Immature natural killer cell (primary cell): ENCODE data around the gene ZNF384. TPM values are rescaled to one million over a fixed set of nuclear protein-coding genes. Genes with fewer than 3 reads are reported as not detected.
A peak's percentile ranks its signal among the peaks of the same experiment; 100 is the strongest.
"Not testable (repeated sequence)": the region's sequence is repeated elsewhere in the genome, so short reads cannot be mapped to it uniquely, and the experiment has no call there.

Source experiments
- DNase-seq, 3 donors: peaks; one replicate each; pipeline ENCODE4 v3.0.0; 2022; ENCODE audit warnings: mixed read lengths in 1 of 3
- H3K27ac Mint-ChIP-seq, 6 donors: one replicate each; pipeline ENCODE4 v1.8.0; 2020; ENCODE audit warnings: mixed read lengths in 6 of 6, mild to moderate bottlenecking in 5 of 6, inconsistent platforms in 4 of 6, moderate library complexity in 3 of 6
- H3K27me3 Mint-ChIP-seq, 3 donors: one replicate each; pipeline ENCODE4 v1.8.0; 2020 to 2021; ENCODE audit warnings: low read depth in 3 of 3, mild to moderate bottlenecking in 3 of 3, mixed read lengths in 3 of 3, moderate library complexity in 3 of 3, inconsistent platforms in 1 of 3
- H3K36me3 Mint-ChIP-seq, 3 donors: one replicate each; pipeline ENCODE4 v1.8.0; 2020; ENCODE audit warnings: mixed read lengths in 3 of 3, inconsistent platforms in 2 of 3, mild to moderate bottlenecking in 2 of 3
- H3K4me1 Mint-ChIP-seq, 2 donors: one replicate each; pipeline ENCODE4 v1.8.0; 2020; ENCODE audit warnings: inconsistent platforms in 2 of 2, mild to moderate bottlenecking in 2 of 2, mixed read lengths in 2 of 2, moderate library complexity in 1 of 2
- H3K4me3 Mint-ChIP-seq, 5 donors: one replicate each; pipeline ENCODE4 v1.8.0; 2020; ENCODE audit warnings: mild to moderate bottlenecking in 5 of 5, mixed read lengths in 5 of 5, inconsistent platforms in 3 of 5, moderate library complexity in 3 of 5
- H3K9me3 Mint-ChIP-seq, 6 donors: one replicate each; pipeline ENCODE4 v1.8.0; 2020; ENCODE audit warnings: mild to moderate bottlenecking in 6 of 6, mixed read lengths in 6 of 6, inconsistent platforms in 4 of 6, moderate library complexity in 3 of 6
- polyA plus RNA-seq, 3 donors: library from polyadenylated mRNA; unstranded; fragments of 300-500 nt; fragmentation: Illumina TruSeq; gene quantifications; one replicate each; pipeline ENCODE4 v1.2.3, GENCODE V29; 2021

The ZNF384 gene
- polyA plus RNA-seq, 3 donors from 2014 or later, result 14.6 to 41.5 (median 31.6) TPM

GRCh38 chr12:6716031-6716873, 27.1 kb upstream of the ZNF384 start:
- not testable (repeated sequence) for H3K27ac Mint-ChIP-seq, H3K27me3 Mint-ChIP-seq, DNase-seq, H3K36me3 Mint-ChIP-seq, H3K4me3 Mint-ChIP-seq, H3K9me3 Mint-ChIP-seq, H3K4me1 Mint-ChIP-seq

- Mint-ChIP-seq H3K27me3 (peaks cover 2 to 16% (median 5%) of the 10 kb centered on the region in 3 donors), H3K4me1 (peaks cover 4 to 10% of the 10 kb centered on the region in 2 donors), H3K36me3 (no peaks in the 10 kb centered on the region), H3K9me3 (no peaks in the 10 kb centered on the region), H3K27ac (peak overlapping the region in 2 of 6 donors; percentile 89 to 90), H3K4me3 (peak overlapping the region in 4 of 5 donors; percentile 44 to 88 (median 69))
- no peak for DNase-seq
Observed at GRCh38 chr12:6708960-6709394, 19.8 kb upstream of the ZNF384 start.

- not testable (repeated sequence) for H3K9me3 Mint-ChIP-seq, H3K4me3 Mint-ChIP-seq, H3K27ac Mint-ChIP-seq, DNase-seq, H3K36me3 Mint-ChIP-seq
- H3K27me3 Mint-ChIP-seq, result peaks cover 5 to 19% (median 5%) of the 10 kb centered on the region in 3 donors
- H3K4me1 Mint-ChIP-seq, result peaks cover 4 to 10% of the 10 kb centered on the region in 2 donors
Observed at GRCh38 chr12:6708351-6708750, 19.2 kb upstream of the ZNF384 start.

GRCh38 chr12:6703631-6704030, 14.5 kb upstream of the ZNF384 start:
- H3K4me1 Mint-ChIP-seq, result peaks cover 9 to 14% of the 10 kb centered on the region in 2 donors
- peaks cover 20 to 31% (median 28%) of the 10 kb centered on the region in 3 donors for H3K27me3 Mint-ChIP-seq
- H3K27ac Mint-ChIP-seq, result no peak overlapping the region
- peaks cover 0 to 4% (median 0%) of the 10 kb centered on the region in 3 donors for H3K36me3 Mint-ChIP-seq
- no peaks in the 10 kb centered on the region for H3K9me3 Mint-ChIP-seq
- DNase-seq, result no peak
- peak overlapping the region in 1 of 5 donors; percentile 22 for H3K4me3 Mint-ChIP-seq

- Mint-ChIP-seq H3K4me1 (peaks cover 8 to 14% of the 10 kb centered on the region in 2 donors), H3K27ac (no peak overlapping the region), H3K36me3 (peaks cover 0 to 4% (median 0%) of the 10 kb centered on the region in 3 donors), H3K9me3 (no peaks in the 10 kb centered on the region), H3K27me3 (peaks cover 31 to 42% (median 32%) of the 10 kb centered on the region in 3 donors), H3K4me3 (peak overlapping the region; percentile 38 to 62 (median 48))
- DNase-seq, result no peak
Observed at GRCh38 chr12:6701078-6701768, 12.0 kb upstream of the ZNF384 start.

- DNase-seq, result peak in 1 of 3 donors; percentile 18
- Mint-ChIP-seq H3K9me3 (no peaks in the 10 kb centered on the region), H3K27ac (no peak within 1 kb of the TSS), H3K36me3 (peaks cover 0 to 4% (median 0%) of the 10 kb centered on the region in 3 donors), H3K27me3 (peaks cover 31 to 42% (median 32%) of the 10 kb centered on the region in 3 donors), H3K4me3 (peak within 1 kb of the TSS; percentile 46 to 62 (median 49)), H3K4me1 (peaks cover 8 to 14% of the 10 kb centered on the region in 2 donors)
Observed at GRCh38 chr12:6700646-6701051, 11.5 kb upstream of the ZNF384 start, which contains the start of gene PIANP. PIANP (minus strand) TSS chr12:6700815; CDS start chr12:6698061, 2,754 bp downstream.

- Mint-ChIP-seq H3K9me3 (no peaks in the 10 kb centered on the region), H3K4me1 (peaks cover 8 to 14% of the 10 kb centered on the region in 2 donors), H3K36me3 (peaks cover 0 to 4% (median 0%) of the 10 kb centered on the region in 3 donors), H3K27me3 (peaks cover 30 to 40% (median 32%) of the 10 kb centered on the region in 3 donors), H3K4me3 (peak overlapping the region in 4 of 5 donors; percentile 42 to 60 (median 48)), H3K27ac (no peak overlapping the region)
- no peak for DNase-seq
Observed at GRCh38 chr12:6699989-6700645, 10.9 kb upstream of the ZNF384 start.

- H3K36me3 Mint-ChIP-seq, result peaks cover 0 to 4% (median 0%) of the 10 kb centered on the region in 3 donors
- peaks cover 8 to 14% of the 10 kb centered on the region in 2 donors for H3K4me1 Mint-ChIP-seq
- peaks cover 27 to 40% (median 32%) of the 10 kb centered on the region in 3 donors for H3K27me3 Mint-ChIP-seq
- no peaks in the 10 kb centered on the region for H3K9me3 Mint-ChIP-seq
- H3K4me3 Mint-ChIP-seq, result peak overlapping the region in 4 of 5 donors; percentile 42 to 67 (median 55)
- DNase-seq, result no peak
- no peak overlapping the region for H3K27ac Mint-ChIP-seq
Observed at GRCh38 chr12:6699259-6699988, 10.2 kb upstream of the ZNF384 start.

GRCh38 chr12:6698352-6699046, 9.3 kb upstream of the ZNF384 start:
- H3K4me3 Mint-ChIP-seq, result peak overlapping the region in 3 of 5 donors; percentile 29 to 52 (median 33)
- peaks cover 27 to 35% (median 30%) of the 10 kb centered on the region in 3 donors for H3K27me3 Mint-ChIP-seq
- no peak for DNase-seq
- no peaks in the 10 kb centered on the region for H3K9me3 Mint-ChIP-seq
- H3K27ac Mint-ChIP-seq, result no peak overlapping the region
- peaks cover 0 to 4% (median 0%) of the 10 kb centered on the region in 3 donors for H3K36me3 Mint-ChIP-seq
- H3K4me1 Mint-ChIP-seq, result peaks cover 8 to 14% of the 10 kb centered on the region in 2 donors

GRCh38 chr12:6697584-6698351, 8.6 kb upstream of the ZNF384 start:
- no peak overlapping the region for H3K4me3 Mint-ChIP-seq
- DNase-seq, result peak in 2 of 3 donors; percentile 16 to 21
- peaks cover 22 to 29% (median 29%) of the 10 kb centered on the region in 3 donors for H3K27me3 Mint-ChIP-seq
- H3K4me1 Mint-ChIP-seq, result peaks cover 8 to 14% of the 10 kb centered on the region in 2 donors
- peaks cover 0 to 4% (median 0%) of the 10 kb centered on the region in 3 donors for H3K36me3 Mint-ChIP-seq
- no peak overlapping the region for H3K27ac Mint-ChIP-seq
- no peaks in the 10 kb centered on the region for H3K9me3 Mint-ChIP-seq

- Mint-ChIP-seq H3K9me3 (no peaks in the 10 kb centered on the region), H3K27ac (peak overlapping the region in 1 of 6 donors; percentile 5), H3K4me1 (peaks cover 9 to 14% of the 10 kb centered on the region in 2 donors), H3K36me3 (peaks cover 0 to 4% (median 0%) of the 10 kb centered on the region in 3 donors), H3K27me3 (peaks cover 19 to 26% (median 24%) of the 10 kb centered on the region in 3 donors), H3K4me3 (no peak overlapping the region)
- no peak for DNase-seq
Observed at GRCh38 chr12:6696690-6697583, 7.8 kb upstream of the ZNF384 start.
